HG02884 (cell line): ENCODE measurements around the gene SEMA4B.

ENCODE experiments used
- ATAC-seq: cut with Tn5 transposase; IDR thresholded peaks from one replicate; pipeline ENCODE4 v1.9.1; 2021; ENCODE audit warnings: mild to moderate bottlenecking, moderate library complexity; ENCODE audit not compliant: unreplicated experiment

SEMA4B gene

DNA sequence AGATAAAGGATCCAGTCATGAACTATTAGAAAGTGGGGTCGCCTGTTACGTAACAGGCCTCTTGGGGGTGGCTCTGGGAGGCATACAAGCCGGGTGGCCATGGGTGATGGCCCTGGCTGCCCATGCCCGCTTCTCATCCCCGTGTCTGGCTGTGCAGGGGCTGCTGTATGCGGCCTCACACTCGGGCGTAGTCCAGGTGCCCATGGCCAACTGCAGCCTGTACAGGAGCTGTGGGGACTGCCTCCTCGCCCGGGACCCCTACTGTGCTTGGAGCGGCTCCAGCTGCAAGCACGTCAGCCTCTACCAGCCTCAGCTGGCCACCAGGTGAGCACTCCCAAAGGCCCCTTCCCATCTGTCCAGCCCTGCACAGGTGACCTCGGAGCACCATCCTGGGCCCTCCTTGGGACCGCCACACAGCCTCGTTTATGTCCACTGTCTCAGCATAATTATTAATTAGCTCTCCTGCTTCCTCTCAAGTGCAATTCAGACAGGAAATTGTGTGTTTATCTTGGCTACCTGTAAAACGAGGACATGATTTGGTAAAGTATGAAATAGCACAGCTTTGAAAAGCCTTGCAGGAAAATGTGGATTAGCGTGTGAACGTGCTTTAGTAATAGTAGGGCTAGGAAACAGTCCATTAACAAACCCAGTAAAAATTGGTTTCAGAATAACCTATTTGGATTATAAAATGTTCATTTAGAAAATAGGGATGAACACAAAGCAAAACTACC, 24.5 kb downstream of the SEMA4B start:
- ATAC-seq = no peak

GRCh38 chr15:90227336-90227735, 26.2 kb downstream of the SEMA4B start:
- no peak for ATAC-seq

GRCh38 chr15:90227816-90228772, 27.0 kb downstream of the SEMA4B start:
- no peak for ATAC-seq

GRCh38 chr15:90228960-90229359, 27.8 kb downstream of the SEMA4B start:
- ATAC-seq = no peak

- ATAC-seq = no peak
Measured at GRCh38 chr15:90230071-90230494, 29.0 kb downstream of the SEMA4B start.

GRCh38 chr15:90230610-90231009, 29.5 kb downstream of the SEMA4B start:
- no peak for ATAC-seq

DNA sequence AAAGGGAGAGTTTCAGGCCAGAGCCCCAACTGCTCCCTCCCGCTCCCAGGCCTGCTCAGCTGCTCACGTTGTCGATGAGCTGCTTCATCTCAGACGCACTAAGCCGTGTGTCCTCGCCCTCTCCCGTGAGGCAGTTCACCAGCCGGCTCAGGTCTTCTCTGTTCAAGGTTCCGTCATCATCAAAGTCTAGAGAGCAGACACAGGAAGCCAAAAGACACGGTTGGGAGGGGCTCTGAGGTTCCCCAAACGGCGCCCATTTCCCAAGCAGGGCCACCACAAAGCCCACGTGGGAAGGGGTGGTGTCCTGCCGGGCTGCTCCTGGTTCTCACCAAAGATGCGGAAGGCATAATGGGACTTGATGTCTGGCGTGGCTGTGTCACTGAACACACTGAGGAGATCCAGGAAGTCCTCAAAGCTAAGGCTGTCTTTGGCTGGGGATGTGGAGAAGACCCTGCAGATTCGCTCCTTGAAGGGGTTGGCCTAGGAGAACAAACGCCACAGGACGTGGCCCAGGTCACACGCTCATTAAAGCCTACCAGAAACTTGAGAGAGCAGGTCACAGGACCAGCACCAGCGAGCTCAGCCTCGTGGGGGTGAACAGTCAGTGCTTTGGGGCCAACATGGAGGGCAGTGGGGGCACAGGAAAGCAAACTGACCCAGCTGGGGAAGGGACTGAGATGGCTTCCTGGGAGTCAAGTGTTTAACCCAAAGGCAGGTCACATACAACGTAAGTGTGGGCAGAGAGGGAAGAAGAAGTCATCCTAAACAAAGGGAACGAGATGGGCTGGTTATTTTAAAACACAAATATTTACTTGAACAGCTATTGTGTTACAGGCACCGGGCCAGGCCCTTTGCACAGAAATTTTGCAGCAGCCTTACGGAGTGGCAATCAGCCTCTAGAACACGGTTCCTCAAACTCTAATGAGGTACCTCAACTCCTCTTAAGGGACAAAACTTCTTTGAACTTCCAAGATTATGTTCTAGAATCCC, 30.2 kb downstream of the SEMA4B start:
- no peak for ATAC-seq

DNA sequence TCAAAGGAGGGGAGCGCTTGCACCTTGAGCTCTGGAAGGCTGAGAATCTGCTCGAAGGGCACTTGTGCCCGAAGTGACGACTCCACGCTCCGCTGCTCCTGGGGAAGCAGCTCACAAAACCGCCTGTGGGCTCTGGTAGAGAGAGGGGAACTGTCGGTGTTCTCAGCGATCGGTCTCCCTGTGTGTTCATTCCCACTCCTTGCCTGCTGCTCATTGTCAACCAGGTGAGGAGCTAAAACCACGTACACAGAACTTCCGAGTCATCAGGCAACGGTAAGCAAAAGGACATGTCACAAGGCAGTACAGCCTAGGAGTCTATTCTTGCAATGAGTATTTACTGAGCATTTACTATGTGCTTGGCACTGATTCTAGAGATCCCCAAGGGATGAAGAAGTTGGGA, 31.1 kb downstream of the SEMA4B start:
- no peak for ATAC-seq

DNA sequence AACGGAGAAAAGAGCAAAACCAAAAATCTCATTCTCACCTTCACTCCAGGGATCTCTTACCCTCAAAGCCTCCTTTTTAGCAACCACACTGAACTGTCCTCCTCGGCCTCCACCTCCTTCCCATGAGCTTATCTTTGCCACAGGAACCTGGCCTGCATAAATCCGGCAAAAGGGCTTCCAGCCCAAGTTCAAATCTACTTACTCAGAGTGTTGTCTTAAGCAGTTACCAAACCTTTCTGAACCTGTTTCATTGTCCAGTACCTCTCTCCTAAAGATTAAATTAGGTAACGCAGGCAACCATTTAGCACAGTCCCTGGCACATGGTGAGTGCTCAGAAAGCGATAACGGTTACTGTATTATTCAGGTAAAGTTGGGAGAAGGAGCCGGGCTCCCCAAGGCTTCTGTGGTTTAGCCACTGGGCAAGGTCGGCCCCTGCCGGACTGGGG, 31.8 kb downstream of the SEMA4B start:
- ATAC-seq = no peak

DNA sequence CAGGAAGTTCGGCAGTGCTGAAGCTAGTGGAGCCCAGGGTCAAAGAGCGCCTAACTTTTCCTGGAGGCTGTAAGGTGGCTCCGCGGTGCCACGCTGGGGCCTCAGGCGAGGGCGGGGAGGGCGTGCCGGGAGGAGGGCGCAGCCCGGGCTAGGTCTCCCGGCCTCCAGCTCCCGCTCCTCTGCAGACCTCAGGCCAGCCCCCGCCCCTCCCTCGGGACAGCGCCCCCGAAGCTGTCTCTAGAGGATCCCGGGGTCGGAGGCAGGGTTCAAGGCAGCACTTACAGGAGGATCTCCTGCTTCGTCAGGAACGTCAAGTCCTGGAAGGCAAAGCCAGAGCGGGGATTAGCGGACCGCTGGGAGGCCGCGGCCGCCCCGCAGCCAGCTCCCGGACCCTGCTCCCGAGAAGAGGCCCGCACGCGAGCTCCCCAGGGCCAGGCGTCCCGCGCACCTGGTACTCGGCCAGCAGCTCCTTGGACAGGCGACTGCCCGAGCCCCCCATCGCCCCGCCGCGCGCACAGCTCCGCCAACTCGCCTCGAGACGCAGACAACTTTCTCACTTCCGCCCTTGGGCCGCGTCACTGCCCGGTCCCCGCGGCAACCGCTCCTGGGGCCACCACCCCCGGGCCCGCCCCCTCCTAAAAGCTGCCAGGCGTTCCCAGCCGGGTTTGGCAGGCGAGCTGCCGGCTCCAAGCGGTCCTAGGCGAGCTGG, 32.4 kb downstream of the SEMA4B start, which contains the start of gene CIB1:
CIB1 (minus strand) TSS at position 555 of the 709 bp plus-strand sequence; CDS start at position 499, 56 bp downstream.
- peak; percentile 90 for ATAC-seq

- peak; percentile 65 for ATAC-seq
Measured at GRCh38 chr15:90234096-90234988, 33.2 kb downstream of the SEMA4B start, which contains the start of gene GDPGP1. TSS of gene GDPGP1 (plus strand) at chr15:90234209. CDS start at chr15:90240909, 6,700 bp downstream.

GRCh38 chr15:90239371-90239770, 38.2 kb downstream of the SEMA4B start:
- ATAC-seq = no peak

DNA sequence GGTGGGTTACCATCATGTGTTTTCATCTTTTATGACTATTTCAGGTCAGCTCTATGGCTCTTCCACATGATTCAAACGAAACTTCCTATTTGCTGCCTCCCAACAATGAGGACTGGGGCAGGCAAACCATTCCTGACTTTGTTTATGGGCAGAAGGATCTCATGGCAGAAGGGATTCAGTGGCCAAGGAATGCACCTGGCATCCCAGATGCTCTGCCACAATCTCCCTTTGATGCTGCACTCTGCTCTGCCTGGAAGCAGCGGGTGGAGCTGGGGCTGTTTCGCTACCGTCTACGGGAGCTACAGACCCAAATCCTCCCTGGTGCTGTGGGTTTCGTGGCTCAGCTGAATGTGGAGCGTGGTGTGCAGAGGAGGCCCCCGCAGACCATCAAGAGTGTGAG, 39.7 kb downstream of the SEMA4B start:
- no peak for ATAC-seq

- no peak for ATAC-seq
Measured at GRCh38 chr15:90241343-90242192, 40.4 kb downstream of the SEMA4B start.

DNA sequence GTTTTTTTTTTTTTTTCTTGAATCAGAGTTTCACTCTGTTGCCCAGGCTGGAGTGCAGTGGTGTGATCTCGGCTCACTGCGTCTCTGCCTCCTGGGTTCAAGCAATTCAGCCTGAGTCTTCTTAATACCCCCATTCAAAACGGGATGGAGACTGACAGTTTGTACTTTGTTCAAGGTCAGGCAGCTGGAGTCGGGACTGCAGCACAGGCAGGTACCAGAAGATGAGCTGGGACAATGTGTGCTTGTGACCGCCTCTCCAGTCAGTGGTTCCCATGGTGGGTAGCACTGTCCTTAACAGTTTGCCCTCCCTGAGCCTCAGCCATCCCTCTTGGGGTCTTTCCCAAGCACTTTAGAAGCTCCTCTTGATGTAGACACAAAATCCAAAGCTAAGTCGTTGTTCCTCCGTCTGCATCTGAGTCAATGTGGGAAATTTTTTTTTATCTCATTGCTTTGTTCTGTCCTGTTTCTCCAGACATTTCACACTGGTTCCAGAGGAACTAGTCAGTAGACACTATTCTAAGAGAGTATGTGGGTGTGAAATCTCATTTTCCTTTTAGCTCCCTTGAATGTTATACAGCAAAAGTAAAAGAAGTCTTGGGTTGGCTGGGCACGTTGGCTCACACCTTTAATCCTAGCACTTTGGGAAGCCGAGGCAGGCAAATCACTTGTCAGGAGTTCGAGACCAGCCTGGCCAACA, 43.0 kb downstream of the SEMA4B start:
- ATAC-seq = no peak

DNA sequence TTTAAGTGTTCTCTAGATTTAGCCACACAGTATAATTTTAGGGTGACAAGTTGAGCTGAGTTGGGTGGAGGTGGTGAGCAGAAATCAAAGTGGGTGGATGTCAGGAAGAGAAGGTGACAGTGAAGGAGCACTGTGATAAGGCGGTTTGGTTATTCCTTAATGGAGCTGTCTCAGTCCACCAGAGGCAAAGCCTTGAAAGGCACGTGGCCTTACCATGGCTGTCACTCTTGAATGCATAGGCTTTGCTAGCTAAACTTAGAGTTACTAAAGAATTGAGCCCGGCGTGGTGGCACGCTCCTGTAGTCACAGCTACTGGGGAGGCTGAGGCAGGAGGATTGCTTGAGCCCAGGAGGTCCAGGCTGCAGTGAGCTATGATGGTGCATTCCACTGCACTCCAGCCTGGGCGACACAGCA, 47.7 kb downstream of the SEMA4B start:
- no peak for ATAC-seq

DNA sequence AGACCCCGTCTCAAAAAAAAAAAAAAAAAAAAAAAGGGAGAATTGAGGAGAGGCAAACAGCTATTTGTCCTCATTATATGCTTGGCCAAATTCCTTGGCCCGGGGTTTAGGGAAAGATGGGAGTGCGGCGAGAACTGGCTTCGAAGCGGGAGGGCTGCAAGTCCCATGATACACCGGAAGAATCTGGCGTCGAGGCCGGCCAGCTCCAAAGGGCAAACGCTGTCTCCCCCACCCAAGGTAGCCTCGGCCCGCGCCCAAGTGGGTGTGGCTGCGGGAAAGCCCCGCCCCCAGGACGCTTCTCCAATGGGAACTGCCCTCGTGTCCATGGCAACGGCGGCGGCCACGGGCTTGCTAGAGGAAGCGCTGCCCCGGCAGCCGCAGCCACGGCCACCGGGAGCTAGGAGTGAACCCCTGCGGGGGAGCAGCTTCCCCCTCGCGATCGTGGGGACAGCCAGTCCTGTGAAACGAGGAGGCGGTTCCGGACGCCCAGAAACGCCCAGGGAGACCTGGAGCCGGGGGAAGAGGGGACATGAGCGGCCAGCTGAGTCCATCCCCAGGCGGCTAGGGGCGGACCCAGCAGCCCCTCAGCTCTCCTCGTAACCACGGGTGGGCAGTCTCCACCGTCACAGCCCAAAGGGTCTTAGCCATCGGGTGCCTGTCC, 48.2 kb downstream of the SEMA4B start, which contains the start of gene TTLL13:
TTLL13 (plus strand) TSS at position 354 of the 661 bp plus-strand sequence. CDS start 1,075 bp downstream, outside the sequence.
- no peak for ATAC-seq
